ENCODE data around the gene C7orf57.
"Not testable (repeated sequence)": the region's sequence is repeated elsewhere in the genome, so short reads cannot be mapped to it uniquely, and the experiment has no call there.

C7orf57 gene

DNA sequence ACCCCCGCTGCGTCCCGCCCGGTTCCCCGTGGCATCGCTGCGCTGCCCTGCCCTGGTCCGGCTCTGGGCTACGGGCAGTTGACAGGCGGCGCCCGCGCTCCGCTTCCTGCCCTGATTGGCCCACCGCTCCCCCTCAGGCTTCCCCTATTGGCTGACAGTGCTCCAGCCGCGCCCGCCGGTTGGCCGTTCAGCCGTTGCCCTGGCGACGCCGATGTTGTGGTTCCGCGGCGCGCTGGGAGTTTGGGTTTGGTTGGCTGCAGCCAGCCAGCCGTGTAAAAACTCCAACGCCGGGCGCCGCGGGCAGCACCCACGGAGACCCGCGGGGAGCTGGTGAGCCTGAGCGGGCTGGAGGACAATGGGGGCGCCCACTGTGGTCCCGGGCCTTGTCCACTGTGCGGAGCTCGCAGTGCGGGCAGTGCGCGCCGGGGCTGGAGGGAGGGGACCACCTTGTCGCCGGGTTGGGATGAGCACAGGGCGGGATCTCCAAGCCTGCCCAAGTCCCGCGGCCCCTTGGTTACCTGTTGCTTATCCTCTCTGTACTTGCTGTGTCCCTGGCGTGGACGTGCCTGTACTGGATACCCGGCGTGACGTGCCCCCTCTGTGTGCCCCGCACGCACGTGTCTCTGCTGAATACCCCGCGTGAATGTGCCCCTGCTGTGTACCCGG is at the start of gene C7orf57:
Gene C7orf57 (plus strand): TSS at position 243 of the 666 bp plus-strand sequence. CDS start 766 bp downstream, outside the sequence.
- H3K4me3 ChIP-seq (ENCODE audit: low read depth, low read length) = peak within 1 kb of the TSS; percentile 63
- TF ChIP-seq CTCF (conservative IDR thresholded peaks at IDR 0.05; ENCODE audit: low read depth, low read length) = no peak
- peak; percentile 89 for DNase-seq (ENCODE audit: low read depth)

- peak; percentile 41 for DNase-seq (ENCODE audit: low read depth)
- no peak overlapping the region for H3K4me3 ChIP-seq (ENCODE audit: low read depth, low read length)
- TF ChIP-seq CTCF (conservative IDR thresholded peaks at IDR 0.05; ENCODE audit: low read depth, low read length) = peak; percentile 70
Measured at GRCh38 chr7:47988496-47989386, 46.6 kb upstream of the C7orf57 start.

GRCh38 chr7:47989607-47990400 is 45.5 kb upstream of the C7orf57 start:
- not testable (repeated sequence) for DNase-seq (ENCODE audit: low read depth); H3K4me3 ChIP-seq (ENCODE audit: low read depth, low read length)

GRCh38 chr7:47990592-47990991 is 44.8 kb upstream of the C7orf57 start:
- no peak for TF ChIP-seq CTCF (conservative IDR thresholded peaks at IDR 0.05; ENCODE audit: low read depth, low read length)

DNA sequence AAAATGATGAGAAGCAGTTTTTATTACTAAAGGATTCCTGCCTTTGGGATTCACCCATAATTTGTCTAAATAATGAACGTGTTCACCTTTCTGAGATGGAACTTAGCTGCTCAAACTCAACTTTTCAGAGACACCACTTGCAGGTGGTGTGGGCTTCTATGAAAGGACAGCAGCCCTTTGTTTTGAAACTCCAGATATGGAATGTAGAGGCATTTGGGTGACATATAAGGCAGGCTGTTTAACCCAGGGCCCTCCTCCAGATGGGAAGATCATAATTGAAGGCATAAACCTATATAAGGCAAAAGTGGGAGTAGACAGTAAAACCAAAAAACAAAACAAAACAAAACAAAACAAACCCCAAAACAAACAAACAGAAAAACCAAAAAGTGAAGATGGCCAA is 44.1 kb upstream of the C7orf57 start:
- H3K4me3 ChIP-seq (ENCODE audit: low read depth, low read length) = peak overlapping the region; percentile 71
- no peak for TF ChIP-seq CTCF (conservative IDR thresholded peaks at IDR 0.05; ENCODE audit: low read depth, low read length)
- DNase-seq (ENCODE audit: low read depth) = no peak

More at GRCh38 chr7:47990592-47990991, 44.8 kb upstream of the C7orf57 start:
- no peak for DNase-seq (ENCODE audit: low read depth)
- no peak overlapping the region for H3K4me3 ChIP-seq (ENCODE audit: low read depth, low read length)

DNA sequence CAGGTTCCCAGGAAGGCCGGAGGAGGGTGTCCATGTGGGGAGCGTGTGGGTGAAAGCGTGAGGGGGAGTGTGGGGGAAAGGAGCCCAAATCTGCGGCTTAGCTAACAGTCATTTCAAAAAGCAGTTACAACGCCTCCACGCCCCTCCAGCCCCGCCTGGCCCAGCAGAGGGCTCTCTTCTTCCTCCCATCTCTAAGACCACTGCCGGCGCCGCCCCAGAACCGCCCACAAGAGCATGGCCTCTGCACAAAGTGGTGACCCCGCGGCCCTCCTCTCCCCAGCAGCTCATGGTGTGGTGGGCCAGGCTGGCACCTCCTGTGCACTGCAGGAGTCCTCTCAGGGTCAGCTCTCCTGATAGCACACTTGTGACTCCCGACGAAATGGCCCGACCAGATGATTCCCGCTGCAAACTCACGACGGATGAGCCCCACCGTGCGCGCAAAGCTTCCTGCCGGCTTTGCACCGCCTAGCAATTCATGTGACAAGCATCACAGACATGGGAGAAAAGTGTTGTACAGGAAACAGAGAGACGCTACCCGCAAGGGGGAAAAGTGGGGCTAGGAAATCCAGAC is 43.5 kb upstream of the C7orf57 start:
- peak overlapping the region; percentile 71 for H3K4me3 ChIP-seq (ENCODE audit: low read depth, low read length)
- peak; percentile 85 for TF ChIP-seq CTCF (conservative IDR thresholded peaks at IDR 0.05; ENCODE audit: low read depth, low read length)
- peak; percentile 80 for DNase-seq (ENCODE audit: low read depth)

All from choroid plexus epithelial cell (primary cell).